GM21526 (cell line): ENCODE results near the gene NOTCH3.

Source experiments
- ATAC-seq: cut with Tn5 transposase; IDR thresholded peaks from one replicate; pipeline ENCODE4 v1.9.1; 2021; ENCODE audit warnings: moderate library complexity; ENCODE audit not compliant: unreplicated experiment, low FRiP score

Gene NOTCH3

GRCh38 chr19:15200553-15201364, at the start of gene NOTCH3:
Gene NOTCH3 (minus strand): TSS chr19:15200995. CDS start chr19:15200905, 90 bp downstream.
- no peak for ATAC-seq

DNA sequence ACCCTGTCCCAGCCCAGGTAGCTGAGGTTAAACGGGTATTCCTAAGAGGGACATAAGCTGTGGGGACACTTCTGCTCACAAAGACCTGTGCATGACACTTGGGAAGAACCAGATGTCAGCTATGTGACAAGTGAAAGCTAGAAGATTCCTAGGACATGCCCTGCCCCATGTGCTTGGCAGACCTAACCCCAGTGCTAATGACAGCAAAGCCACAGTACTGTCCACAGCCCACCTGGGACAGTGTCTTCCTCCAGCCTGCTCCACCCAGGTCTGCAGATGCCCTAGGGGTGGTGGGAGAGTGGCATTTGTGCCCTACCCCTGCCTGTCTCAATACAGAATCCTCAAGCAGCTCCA, 49.8 kb upstream of the NOTCH3 start:
- no peak for ATAC-seq

DNA sequence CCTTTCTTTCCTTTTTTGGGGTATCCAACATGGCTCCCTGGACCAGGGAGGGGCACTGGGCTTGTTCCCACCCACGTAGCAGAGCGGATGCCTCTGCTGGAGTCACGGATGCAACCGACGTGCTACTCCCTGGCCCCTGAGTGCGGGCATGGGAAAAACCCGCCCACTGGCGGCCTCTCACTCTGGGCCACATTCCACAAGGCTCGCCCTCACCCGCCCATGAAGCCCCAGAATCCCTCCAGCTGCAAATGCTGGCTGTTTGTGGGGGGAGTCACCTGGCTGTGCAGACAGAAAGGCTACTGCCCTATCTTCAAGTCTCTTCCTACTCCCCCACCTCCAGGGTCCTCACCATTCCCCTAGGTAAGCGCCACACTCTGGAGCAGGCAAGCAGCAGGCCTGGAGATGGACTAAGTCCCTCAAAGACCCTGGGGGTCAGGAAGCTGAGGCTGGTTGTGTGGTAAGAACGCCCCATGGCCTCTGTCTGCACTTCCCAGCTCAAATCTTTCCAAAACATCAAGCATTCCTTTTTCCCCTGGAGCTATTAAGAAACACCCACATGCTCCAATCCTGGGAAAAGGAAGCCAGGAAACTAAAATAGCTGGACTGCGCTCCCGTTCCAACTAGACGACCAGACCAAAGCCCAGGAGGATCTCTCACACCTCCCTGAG, 49.3 kb upstream of the NOTCH3 start:
- ATAC-seq, result no peak

GRCh38 chr19:15249528-15249874, 48.7 kb upstream of the NOTCH3 start:
- no peak for ATAC-seq

DNA sequence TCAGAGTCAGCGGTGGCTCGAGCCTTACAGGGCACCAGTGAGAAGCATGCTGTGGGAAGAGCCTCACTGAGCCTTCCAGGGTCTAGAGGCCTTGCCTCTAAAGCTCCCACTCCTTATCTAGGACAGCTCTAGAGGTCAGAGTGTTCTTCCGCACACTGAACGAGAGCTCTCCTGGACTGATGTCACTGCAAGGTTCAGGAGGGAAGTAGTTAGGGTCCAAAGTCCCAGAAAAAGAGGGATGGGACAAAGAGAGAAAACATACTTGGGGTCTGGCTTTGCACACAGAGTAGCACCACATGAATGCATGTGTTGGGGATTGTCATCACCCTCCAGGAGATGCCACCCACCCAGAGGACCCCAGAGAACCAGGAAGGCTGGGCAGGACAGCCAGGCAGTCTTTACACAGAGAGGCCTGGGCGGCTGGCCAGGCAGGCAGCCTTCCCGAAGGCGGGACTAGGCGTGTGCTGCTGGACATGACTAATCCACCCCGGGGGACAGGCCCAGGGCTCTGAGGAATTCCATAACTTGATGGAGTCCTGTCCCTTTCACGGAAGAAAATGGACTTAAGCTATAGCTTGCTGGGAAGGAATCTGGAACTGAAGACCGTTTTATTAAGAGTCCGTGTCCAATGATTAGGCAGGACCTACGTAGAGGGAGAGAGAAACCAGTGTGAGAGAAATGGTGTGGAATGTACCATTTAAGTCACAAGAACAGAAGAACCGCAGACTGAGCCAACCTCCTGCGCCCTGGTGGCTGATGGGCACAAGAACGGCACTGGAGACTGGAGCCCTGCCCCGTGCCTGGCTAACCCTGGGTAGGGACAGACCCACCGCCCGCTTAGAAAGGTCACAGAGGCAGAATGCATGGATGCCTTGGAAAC, 48.1 kb upstream of the NOTCH3 start:
- ATAC-seq, result no peak

- ATAC-seq, result no peak
Measured at GRCh38 chr19:15248106-15248505, 47.3 kb upstream of the NOTCH3 start.

DNA sequence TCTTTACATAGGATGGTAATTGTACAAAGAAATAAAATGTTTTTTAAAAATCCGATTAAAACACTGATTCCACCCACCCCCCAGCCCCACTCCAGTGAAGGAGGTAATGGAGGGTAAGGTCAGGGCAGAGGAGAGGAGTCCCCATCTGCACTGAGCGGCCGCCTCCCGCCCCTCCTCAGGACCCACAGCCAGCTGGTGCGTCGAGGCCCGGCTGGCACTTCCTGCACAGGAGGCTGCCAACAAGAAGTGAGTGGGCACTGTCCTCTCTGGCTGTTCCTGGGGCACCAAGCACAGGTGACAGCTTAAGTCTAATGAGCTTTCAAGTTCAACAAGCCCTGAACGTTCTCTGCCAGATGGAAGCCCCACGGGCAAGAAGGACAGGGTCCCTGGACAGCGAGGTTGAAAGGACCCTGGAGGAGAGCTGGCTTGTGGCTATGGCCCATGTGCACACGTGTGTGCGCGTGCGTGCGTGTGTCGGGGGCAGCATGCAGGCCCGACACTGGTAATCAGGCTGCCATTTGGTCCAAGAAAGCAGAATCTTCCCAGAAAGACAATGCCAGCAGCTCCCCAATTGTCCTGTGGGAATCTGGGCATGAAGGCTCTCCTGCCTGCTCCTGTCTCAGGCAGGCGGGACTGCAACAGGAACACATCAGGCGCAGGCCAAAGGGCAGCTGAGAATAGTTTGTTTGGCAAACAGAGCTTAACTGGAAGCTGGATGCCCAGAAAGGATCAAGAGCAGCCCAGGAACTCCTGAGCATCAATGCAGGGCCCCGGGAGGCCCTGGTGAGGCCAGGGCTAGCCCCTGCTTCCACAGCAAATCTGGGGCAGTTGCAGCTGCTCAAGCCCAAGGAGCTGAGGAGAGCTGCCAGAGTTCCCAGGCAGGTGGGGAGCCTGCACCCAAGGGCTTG, 46.6 kb upstream of the NOTCH3 start:
- no peak for ATAC-seq

GRCh38 chr19:15246198-15246481, 45.3 kb upstream of the NOTCH3 start:
- ATAC-seq, result no peak

DNA sequence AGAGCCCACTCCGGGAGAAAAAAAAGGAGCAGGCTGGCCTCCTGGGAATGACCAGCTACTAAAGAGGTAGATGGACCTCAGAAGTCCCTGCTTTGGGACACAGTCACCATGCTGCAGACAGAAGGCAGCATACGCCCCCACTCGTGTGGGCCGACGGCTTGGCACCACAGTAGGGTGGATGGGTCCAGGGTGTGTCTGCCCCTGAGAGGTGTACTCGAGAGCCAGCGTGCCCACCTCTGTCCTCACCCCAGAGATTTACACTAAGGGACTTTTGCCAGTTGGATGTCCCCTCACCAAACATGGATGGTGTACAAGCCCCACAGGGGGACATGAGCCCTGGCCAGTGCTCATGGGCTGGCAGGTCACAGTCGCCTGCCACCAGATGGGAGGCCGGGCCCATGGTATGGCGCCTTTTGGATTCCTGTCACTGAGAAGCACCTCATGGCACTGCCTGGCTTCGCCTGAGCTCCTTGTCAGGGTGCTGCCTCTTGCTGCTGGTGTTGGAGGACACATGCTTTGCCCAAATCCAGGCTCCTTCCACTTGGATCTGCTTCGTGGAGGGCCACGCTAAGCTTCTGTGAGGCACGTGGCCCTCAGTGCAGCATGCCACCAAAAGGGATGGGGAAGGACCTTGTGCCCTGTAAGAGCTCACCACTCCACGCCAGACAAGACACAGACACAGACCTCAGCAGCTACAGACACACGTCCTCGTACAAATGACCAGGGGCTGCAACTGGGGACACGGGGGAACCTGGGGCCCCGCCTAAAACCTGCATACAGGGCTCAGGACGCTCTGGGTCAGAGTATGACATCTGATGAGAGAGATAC, 44.8 kb upstream of the NOTCH3 start:
- no peak for ATAC-seq

DNA sequence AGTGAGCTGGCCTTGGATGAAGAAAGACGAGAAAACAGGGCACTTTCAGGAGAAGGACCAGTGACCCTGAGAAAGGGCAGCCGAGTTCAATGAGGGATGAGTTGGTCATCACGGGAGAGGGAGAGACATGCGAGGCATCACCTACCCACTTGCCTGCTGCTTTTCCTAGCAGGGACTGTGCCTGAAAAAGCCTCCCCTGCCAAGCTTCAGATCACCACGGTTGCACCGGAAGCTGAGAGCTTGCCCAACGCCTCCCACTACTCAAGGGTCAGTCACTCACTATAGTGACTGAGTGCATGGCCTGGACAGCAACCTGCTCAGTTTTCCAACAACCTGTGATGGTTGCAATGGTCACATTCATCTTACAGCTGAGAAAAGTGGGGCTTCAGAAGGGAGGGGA, 44.0 kb upstream of the NOTCH3 start:
- ATAC-seq, result no peak

GRCh38 chr19:15244106-15244803, 43.5 kb upstream of the NOTCH3 start:
- ATAC-seq, result no peak

GRCh38 chr19:15243236-15243957, 42.6 kb upstream of the NOTCH3 start:
- no peak for ATAC-seq

DNA sequence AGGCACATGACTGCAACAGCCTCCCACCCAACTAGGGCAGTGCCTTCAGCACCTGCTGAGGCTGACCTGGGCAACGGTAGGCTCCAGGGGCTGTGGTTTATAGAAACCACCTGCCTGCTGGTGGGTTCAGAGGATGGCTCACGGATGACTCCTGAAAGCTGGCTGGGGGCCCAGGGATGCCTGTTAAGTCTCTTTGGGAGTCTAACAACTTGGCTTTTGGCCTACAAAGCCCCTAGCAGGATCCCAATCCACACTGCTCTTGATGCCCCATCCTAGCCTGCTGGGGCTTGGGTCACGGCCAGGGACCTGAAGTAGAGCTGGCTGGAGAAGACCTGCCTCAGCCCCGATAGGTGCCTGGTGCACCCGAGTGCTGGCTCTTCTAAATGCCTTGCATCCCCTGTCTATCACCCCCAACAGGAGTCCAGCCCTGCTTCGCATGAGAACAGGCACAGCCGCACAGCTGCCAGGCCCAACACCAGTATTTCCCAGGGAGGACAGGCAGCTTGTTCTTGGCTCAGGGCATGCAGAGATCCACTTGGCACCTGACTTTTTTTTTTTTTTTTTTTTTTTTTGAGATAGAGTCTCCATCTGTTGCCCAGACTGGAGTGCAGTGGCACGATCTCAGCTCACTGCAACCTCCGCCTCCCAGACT, 40.6 kb upstream of the NOTCH3 start:
- no peak for ATAC-seq

GRCh38 chr19:15240515-15240914, 39.7 kb upstream of the NOTCH3 start:
- no peak for ATAC-seq

DNA sequence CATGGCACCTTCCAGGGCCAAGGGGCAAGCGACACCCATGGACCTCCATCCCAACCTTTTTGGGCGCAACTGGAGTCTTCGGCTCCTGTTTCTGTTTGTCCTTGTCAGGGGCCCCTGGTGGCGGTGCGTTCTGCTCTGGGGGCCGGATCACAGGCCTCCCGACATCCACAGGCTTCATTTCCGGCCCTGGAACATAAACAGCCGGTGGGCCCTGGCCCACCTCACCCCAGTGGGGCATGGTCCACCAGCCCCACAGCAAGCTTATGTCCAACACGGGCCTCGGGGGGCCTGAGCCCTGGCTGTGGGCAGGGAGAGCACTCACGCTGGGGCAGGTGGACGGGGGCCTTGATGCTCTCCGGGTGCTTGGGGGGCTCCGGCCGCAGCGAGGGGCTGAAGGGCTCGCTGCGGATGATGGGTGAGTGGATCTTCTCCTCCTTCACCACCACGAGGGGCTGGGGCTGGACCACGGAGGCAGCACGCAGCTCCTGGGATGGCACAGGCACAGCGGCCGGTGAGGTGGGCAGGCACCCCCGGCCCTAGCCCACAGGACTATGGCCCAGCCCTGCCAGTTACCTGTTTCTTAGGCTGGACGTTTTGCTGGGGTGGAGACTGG, 38.6 kb upstream of the NOTCH3 start:
- ATAC-seq, result no peak

DNA sequence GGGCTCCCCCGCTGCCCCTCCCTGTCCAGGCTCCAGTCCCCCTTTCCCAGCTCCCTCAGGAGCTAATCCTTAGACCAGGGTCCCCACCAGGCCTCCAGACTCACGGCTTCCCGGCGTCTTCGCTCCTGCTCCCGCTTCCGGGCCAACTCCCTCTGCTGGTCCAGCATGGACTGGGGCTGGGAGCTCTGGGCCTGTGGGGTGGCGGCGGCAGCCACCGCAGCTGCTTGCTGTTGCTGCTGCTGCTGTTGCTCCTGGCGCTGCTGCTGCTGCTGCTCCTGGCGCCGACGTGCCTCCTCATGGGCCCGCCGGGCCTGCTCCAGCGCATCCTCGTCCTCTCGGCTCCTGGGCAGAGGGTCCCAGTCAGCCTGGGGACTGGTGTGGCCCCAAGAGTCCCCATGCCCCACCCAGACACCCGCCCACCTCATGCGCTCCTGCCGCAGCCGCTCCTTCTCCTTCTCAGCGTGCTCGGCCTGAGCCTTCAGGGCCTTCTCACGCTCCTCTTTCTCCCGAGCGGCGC, 37.9 kb upstream of the NOTCH3 start:
- ATAC-seq, result no peak
